Activated CD4-positive, alpha-beta T cell treated with anti-CD3 and anti-CD28 coated beads, Interleukin-2, amount 50 U/mL, for 4 hours (primary cell): ENCODE data around the gene ELOVL7.
A peak's percentile ranks its signal among the peaks of the same experiment; 100 is the strongest.
"Not testable (repeated sequence)": the region's sequence is repeated elsewhere in the genome, so short reads cannot be mapped to it uniquely, and the experiment has no call there.

Experiments used
- DNase-seq, 2 experiments: peaks; one replicate each; pipeline ENCODE4 v3.0.0-alpha.2; 2020

Gene ELOVL7

GRCh38 chr5:60843936-60844905 is at the start of gene ELOVL7:
TSS of gene ELOVL7 (minus strand) at chr5:60844269. CDS start at chr5:60787397, 56,872 bp downstream.
- DNase-seq = peak; percentile 2 to 15

- DNase-seq = no peak
These were observed 49.5 kb upstream of the ELOVL7 start for GRCh38 chr5:60893521-60893920.

DNA sequence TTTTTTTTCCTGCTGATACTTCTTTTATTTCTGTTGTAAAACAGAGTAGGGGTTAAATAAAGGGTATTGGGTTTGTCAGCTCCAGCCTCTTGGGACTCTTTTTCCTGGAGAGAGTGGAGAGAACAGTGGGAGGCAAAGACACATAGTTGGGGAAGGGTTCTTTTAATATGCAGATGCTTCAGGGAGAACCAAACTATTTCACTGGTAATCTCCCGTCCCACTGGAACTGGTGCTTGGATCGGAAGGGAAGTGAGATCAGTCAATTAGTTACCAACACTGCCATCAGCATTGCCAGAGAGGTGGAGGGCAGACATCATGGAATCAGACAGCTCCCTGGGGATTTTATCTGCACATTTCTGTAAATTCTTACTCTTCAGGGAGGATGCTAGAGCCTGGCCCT is 47.6 kb upstream of the ELOVL7 start:
- no peak for DNase-seq

DNA sequence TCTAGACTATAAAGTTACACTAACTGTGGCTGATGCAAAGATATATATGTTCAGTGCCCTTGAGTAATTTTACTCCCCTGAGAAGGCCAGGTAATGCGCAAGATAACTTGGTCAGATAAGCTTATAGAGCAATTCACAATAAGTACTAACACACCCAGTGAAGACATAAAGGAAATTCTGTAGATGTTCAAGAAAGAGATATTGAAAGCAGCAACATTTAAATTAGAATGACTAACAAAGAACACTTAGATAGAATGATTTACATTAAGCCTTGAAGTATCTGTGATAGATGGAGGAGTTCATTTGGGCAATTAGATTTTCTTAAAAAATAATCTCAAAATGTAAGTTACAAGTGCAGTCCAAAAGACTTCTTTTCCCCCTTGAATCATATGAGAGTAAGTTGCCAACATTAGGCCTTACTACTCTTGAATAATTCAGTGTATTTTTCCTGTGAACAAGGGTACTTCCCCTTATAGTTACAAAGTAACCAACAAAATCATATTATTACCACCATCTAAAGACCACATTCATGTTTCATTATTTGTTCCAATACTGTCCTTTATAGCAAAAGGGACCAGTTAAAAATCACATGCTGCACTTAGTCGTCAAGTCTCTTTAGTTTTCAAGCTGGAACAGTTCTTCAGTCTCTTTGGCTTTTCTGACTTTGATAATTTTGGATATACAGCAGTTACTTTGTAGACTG is 44.4 kb upstream of the ELOVL7 start:
- DNase-seq = no peak

GRCh38 chr5:60887746-60888145 is 43.7 kb upstream of the ELOVL7 start:
- no peak for DNase-seq

DNA sequence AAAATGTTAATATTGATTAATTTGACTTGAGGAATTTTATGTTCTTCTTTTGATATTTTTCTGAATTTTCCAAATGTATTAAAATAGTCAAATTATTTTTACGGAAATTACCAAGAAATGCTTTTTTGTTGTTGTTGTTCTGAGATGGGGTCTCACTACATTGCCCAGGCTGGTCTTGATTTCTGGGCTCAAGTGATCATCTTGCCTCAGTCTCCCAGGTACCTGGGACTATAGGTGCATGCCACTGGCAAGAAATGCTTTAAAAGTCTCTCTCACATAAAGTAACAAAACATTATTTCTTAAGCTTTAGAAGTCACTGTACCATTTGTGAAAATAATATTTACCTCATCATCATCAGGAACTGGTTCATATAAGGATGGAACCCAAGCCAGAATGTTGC is 43.0 kb upstream of the ELOVL7 start:
- DNase-seq = no peak

- no peak for DNase-seq
These were observed 42.1 kb upstream of the ELOVL7 start for GRCh38 chr5:60886158-60886557.

- DNase-seq = no peak
These were observed 39.2 kb upstream of the ELOVL7 start for GRCh38 chr5:60883229-60883628.

GRCh38 chr5:60872892-60873291 is 28.8 kb upstream of the ELOVL7 start:
- no peak for DNase-seq

GRCh38 chr5:60870857-60871256 is 26.8 kb upstream of the ELOVL7 start:
- DNase-seq = no peak

DNA sequence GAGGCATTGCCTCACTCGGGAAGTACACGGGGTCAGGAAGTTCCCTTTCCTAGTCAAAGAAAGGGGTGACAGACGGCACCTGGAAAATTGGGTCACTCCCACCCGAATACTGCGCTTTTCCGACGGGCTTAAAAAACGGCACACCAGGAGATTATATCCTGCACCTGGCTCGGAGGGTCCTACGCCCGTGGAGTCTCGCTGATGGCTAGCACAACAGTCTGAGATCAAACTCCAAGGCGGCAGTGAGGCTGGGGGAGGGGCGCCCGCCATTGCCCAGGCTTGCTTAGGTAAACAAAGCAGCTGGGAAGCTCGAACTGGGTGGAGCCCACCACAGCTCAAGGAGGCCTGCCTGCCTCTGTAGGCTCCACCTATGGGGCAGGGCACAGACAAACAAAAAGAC is 16.5 kb upstream of the ELOVL7 start:
- not testable (repeated sequence) for DNase-seq

DNA sequence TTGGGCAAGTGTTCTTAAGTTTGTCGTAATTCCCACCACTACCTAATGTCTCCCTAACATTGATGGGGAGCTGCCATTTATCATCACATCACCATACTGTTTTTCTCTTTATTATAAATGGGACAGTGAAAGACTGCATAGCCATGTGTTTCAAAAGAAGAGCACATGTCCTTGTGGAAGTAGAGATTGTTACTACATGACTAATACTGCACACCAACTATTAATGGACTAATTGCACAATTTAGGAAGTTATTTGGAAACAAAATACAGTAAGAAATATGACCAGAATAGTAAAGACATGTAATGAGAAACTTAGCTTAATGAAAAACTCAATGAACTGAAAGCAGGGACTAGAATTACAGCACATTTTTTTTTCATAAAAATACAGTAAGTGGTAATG is 12.0 kb upstream of the ELOVL7 start:
- no peak for DNase-seq

- no peak for DNase-seq
These were observed 8.9 kb upstream of the ELOVL7 start for GRCh38 chr5:60852940-60853339.

GRCh38 chr5:60852317-60852716 is 8.2 kb upstream of the ELOVL7 start:
- no peak for DNase-seq

DNA sequence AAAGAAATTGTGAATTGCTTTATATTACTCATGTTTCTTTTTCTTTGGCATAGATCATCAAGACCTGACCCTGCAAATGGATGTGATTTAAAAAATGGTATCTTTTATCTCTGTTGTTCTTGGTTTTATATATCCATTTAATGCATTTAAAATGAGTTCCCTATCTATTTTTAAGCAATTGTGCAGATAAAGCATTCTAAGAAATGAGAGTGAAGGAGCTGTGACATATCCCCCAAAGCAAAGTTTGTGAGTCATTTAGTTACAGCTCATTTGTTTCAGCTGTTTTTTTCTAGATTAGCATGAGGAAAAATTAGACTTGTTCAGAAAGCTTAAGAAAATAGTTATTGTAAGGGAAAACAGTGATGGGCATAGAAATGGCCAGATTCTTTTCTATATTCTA is 7.6 kb upstream of the ELOVL7 start:
- DNase-seq = no peak

- no peak for DNase-seq
These were observed 2.2 kb upstream of the ELOVL7 start for GRCh38 chr5:60846298-60846697.

DNA sequence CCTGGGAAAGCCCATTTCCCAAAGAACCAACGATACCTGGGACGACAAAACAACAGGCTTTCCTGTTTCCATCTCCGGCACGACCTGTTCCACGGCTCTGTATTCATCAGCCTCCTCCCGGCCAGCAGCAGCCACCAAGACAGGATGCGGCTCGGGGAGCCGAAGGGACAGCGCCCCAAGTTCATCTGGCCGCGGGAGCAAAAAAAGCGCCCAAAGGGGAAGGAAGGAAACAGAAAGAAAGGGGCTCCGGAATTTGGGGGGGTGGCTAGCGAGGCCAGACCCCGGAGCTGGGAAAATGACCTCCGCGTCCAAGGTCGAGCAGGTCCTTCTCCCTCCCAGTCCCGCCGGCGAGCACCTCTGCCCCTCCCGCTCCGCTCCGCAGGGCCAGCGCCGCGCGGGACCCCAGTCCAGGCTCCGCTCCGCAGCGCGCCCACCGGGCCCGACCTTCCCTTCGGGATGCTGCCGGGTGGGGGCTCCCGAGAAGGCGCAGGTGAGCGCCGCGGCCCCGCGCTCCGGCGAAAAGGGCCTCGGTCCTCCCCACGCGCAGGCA is 608 bp downstream of the ELOVL7 start:
- DNase-seq = no peak

- no peak for DNase-seq
These were observed 1.1 kb downstream of the ELOVL7 start for GRCh38 chr5:60842871-60843385.

DNA sequence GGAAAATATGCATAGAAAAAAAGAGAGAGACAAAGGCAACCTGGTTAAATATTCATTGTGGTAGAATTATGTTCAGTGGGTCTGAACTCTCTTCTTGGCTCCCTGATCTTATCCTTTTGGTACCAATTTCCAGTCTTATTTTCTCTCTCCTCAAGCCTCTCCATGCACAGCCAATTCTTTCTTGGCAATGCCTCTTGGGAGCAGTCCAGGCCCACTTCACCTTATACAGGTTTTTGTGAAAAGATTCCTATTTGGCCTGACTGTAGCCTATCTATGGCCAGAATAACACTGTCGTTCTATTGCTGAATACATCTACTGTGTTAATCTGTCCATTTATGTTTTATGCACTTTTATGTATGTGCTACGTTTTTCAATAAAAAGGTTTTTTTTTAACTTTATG is 2.7 kb downstream of the ELOVL7 start:
- no peak for DNase-seq

- DNase-seq = no peak
These were observed 7.9 kb downstream of the ELOVL7 start for GRCh38 chr5:60836131-60836530.

- DNase-seq = no peak
These were observed 8.5 kb downstream of the ELOVL7 start for GRCh38 chr5:60835554-60835953.

DNA sequence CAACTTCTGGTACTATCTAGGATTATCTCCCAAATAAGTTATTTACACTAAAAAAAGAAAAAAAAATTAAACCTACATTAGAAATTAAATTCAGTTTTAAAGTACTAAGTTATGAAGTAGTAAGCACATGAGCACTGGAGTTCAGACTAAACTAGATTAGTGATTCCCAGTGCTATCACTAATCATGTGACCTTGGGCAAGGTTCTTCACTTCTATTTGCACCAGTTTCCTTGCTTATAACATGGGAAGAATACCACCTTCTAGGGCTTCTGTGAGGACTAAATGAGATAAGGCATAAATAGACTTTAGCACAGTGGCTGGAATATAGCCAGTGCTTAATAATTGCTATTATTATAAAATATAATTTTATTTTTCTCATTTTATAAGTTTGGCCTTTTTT is 10.5 kb downstream of the ELOVL7 start:
- no peak for DNase-seq

- DNase-seq = no peak
These were observed 13.4 kb downstream of the ELOVL7 start for GRCh38 chr5:60830581-60831127.
